SU-DHL-6 (cell line): ENCODE results near the gene MAN1B1.

Experiments
- EZH2phosphoT487 ChIP-seq: fragments of 200-600 bp; sonication (generic), shearing (Covaris generic); conservative IDR thresholded peaks from 2 replicates; pipeline ENCODE4 v1.6.1; 2018; ENCODE audit warnings: mild to moderate bottlenecking, antibody characterized with exemption, low read length, moderate library complexity, mixed read lengths
- TF ChIP-seq, protein P1 (sequence below): fragments of 200-600 bp; sonication (generic); IDR thresholded peaks from one replicate; pipeline ENCODE4 v1.5.1; 2017; ENCODE audit warnings: antibody characterized with exemption, mild to moderate bottlenecking, low read length, moderate library complexity; ENCODE audit not compliant: insufficient read depth, poor library complexity, severe bottlenecking

DNA sequence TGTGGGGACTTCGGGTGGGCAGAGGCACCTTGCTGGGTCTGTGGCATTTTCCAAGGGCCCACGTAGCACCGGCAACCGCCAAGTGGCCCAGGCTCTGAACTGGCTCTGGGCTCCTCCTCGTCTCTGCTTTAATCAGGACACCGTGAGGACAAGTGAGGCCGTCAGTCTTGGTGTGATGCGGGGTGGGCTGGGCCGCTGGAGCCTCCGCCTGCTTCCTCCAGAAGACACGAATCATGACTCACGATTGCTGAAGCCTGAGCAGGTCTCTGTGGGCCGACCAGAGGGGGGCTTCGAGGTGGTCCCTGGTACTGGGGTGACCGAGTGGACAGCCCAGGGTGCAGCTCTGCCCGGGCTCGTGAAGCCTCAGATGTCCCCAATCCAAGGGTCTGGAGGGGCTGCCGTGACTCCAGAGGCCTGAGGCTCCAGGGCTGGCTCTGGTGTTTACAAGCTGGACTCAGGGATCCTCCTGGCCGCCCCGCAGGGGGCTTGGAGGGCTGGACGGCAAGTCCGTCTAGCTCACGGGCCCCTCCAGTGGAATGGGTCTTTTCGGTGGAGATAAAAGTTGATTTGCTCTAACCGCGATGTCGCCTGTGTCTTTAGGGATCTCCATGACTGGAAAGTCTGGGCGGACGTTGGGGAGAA lies 21.9 kb downstream of the MAN1B1 start:
- TF ChIP-seq, protein P1, sequence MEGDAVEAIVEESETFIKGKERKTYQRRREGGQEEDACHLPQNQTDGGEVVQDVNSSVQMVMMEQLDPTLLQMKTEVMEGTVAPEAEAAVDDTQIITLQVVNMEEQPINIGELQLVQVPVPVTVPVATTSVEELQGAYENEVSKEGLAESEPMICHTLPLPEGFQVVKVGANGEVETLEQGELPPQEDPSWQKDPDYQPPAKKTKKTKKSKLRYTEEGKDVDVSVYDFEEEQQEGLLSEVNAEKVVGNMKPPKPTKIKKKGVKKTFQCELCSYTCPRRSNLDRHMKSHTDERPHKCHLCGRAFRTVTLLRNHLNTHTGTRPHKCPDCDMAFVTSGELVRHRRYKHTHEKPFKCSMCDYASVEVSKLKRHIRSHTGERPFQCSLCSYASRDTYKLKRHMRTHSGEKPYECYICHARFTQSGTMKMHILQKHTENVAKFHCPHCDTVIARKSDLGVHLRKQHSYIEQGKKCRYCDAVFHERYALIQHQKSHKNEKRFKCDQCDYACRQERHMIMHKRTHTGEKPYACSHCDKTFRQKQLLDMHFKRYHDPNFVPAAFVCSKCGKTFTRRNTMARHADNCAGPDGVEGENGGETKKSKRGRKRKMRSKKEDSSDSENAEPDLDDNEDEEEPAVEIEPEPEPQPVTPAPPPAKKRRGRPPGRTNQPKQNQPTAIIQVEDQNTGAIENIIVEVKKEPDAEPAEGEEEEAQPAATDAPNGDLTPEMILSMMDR = no peak
- TF ChIP-seq EZH2phosphoT487 = no peak
